GM23338 (cell line): Measurements from ENCODE around the gene PDHA2. TPM values are rescaled to one million over a fixed set of nuclear protein-coding genes. Genes with fewer than 3 reads are reported as not detected.

Experiments
- ATAC-seq: fragments of 200-7000 bp; cut with Tn5 transposase; 3 replicates; pipeline ENCODE4 v1.9.1; 2020
- DNase-seq: peaks from one replicate; pipeline ENCODE4 v3.0.0-alpha.2; 2015; ENCODE audit warnings: low spot score
- H2AFZ ChIP-seq: fragments of 200-600 bp; sonication (generic); 2 replicates; pipeline ENCODE4 v1.8.0; 2016; ENCODE audit warnings: antibody characterized with exemption, mild to moderate bottlenecking, moderate library complexity
- H3F3A ChIP-seq: fragments of 200-600 bp; sonication (generic); replicated peaks from 2 replicates; pipeline ENCODE4 v1.8.0; 2017; ENCODE audit warnings: antibody characterized with exemption, mixed run types, low read depth
- H3K27ac ChIP-seq: fragments of 200-600 bp; sonication (generic); 2 replicates; pipeline ENCODE4 v1.6.1; 2016; ENCODE audit warnings: low read depth
- H3K27me3 ChIP-seq: fragments of 200-600 bp; sonication (generic); 2 replicates; pipeline ENCODE4 v1.8.0; 2016; ENCODE audit warnings: mild to moderate bottlenecking, mixed run types, moderate library complexity; ENCODE audit not compliant: insufficient read depth
- H3K36me3 ChIP-seq: fragments of 200-600 bp; sonication (generic); 2 replicates; pipeline ENCODE4 v1.8.0; 2016; ENCODE audit warnings: mild to moderate bottlenecking; ENCODE audit not compliant: insufficient read depth
- H3K4me1 ChIP-seq: fragments of 200-600 bp; sonication (generic); 2 replicates; pipeline ENCODE4 v1.8.0; 2016; ENCODE audit warnings: mild to moderate bottlenecking, moderate library complexity; ENCODE audit not compliant: insufficient read depth
- H3K4me2 ChIP-seq: fragments of 200-600 bp; sonication (generic); 2 replicates; pipeline ENCODE4 v1.7.1; 2017; ENCODE audit warnings: mixed run types
- H3K4me3 ChIP-seq: fragments of 200-600 bp; sonication (generic); 2 replicates; pipeline ENCODE4 v1.6.1; 2016; ENCODE audit warnings: mixed run types
- H3K79me2 ChIP-seq: fragments of 200-600 bp; sonication (generic); replicated peaks from 2 replicates; pipeline ENCODE4 v1.8.0; 2017; ENCODE audit warnings: mild to moderate bottlenecking; ENCODE audit not compliant: insufficient read depth
- H3K9me2 ChIP-seq: fragments of 200-600 bp; sonication (generic); 2 replicates; pipeline ENCODE4 v1.8.0; 2017; ENCODE audit not compliant: insufficient read depth
- H4K20me1 ChIP-seq: fragments of 200-600 bp; sonication (generic); replicated peaks from 2 replicates; pipeline ENCODE4 v1.8.0; 2017; ENCODE audit warnings: mild to moderate bottlenecking; ENCODE audit not compliant: insufficient read depth
- H3K27ac Mint-ChIP-seq: 2 replicates; pipeline ENCODE4 v1.8.0; 2020; ENCODE audit warnings: inconsistent platforms, mild to moderate bottlenecking, moderate library complexity, mixed read lengths
- H3K27me3 Mint-ChIP-seq: 3 replicates; pipeline ENCODE4 v1.8.0; 2022; ENCODE audit warnings: low read depth, mild to moderate bottlenecking, moderate library complexity, mixed read lengths, inconsistent platforms; ENCODE audit not compliant: insufficient read depth, poor library complexity
- H3K36me3 Mint-ChIP-seq: 3 replicates; pipeline ENCODE4 v1.8.0; 2021; ENCODE audit warnings: low read depth, mild to moderate bottlenecking, inconsistent platforms, moderate library complexity, mixed read lengths
- H3K4me1 Mint-ChIP-seq: 3 replicates; pipeline ENCODE4 v1.8.0; 2020; ENCODE audit warnings: mild to moderate bottlenecking, inconsistent platforms, mixed read lengths
- H3K4me3 Mint-ChIP-seq: 3 replicates; pipeline ENCODE4 v1.8.0; 2021; ENCODE audit warnings: moderate library complexity, mild to moderate bottlenecking, inconsistent platforms, mixed read lengths
- H3K9me3 Mint-ChIP-seq: 3 replicates; pipeline ENCODE4 v1.8.0; 2020; ENCODE audit warnings: moderate library complexity, mild to moderate bottlenecking, inconsistent platforms, mixed read lengths
- EZH2phosphoT487 ChIP-seq: fragments of 200-600 bp; sonication (generic); IDR thresholded peaks from one replicate; pipeline ENCODE4 v1.8.1; 2018; ENCODE audit warnings: antibody characterized with exemption; ENCODE audit not compliant: unreplicated experiment
- JUNB ChIP-seq: IDR thresholded peaks from one replicate; pipeline ENCODE4 v1.6.1; 2016; ENCODE audit warnings: antibody characterized with exemption; ENCODE audit not compliant: unreplicated experiment
- STAT1 ChIP-seq: IDR thresholded peaks from one replicate; pipeline ENCODE4 v1.6.1; 2016; ENCODE audit warnings: antibody characterized with exemption; ENCODE audit not compliant: unreplicated experiment
- ZNF114 ChIP-seq: fragments of 250-450 bp; sonication (Bioruptor Pico); IDR thresholded peaks from 2 replicates; pipeline ENCODE4 v1.5.0; 2020; ENCODE audit warnings: mild to moderate bottlenecking, moderate library complexity
- polyA plus RNA-seq: library from polyadenylated mRNA; unstranded; fragments of >200 nt; fragmentation: Nextera tagmentation; extraction: Ambion mirVana; gene quantifications from 2 replicates; pipeline ENCODE4 v1.2.1, GENCODE V29; 2016
- total RNA-seq: library from RNA; depleted of rRNA; stranded (reverse); fragments of >200 nt; shearing (Covaris generic); gene quantifications from 2 replicates; pipeline ENCODE4 v1.2.3, GENCODE V29; 2014
- TF ChIP-seq, protein P1 (sequence below): fragments of 250-450 bp; sonication (Bioruptor Pico); IDR thresholded peaks from 2 replicates; pipeline ENCODE4 v1.5.0; 2020; ENCODE audit warnings: mild to moderate bottlenecking, moderate library complexity
- TF ChIP-seq, protein P2 (sequence below), 2 experiments: fragments of 200-600 bp in 1 of 2; sonication (generic) in 1 of 2; conservative IDR thresholded peaks; 2 replicates each; pipeline versions ENCODE4 v1.5.1 to v1.6.1; 2016 to 2017; ENCODE audit warnings: antibody characterized with exemption in 2 of 2, low read depth in 2 of 2, mild to moderate bottlenecking in 2 of 2, moderate library complexity in 1 of 2

Gene PDHA2
- total and polyA plus RNA-seq, 2 experiments from 2014 or later = not detected

DNA sequence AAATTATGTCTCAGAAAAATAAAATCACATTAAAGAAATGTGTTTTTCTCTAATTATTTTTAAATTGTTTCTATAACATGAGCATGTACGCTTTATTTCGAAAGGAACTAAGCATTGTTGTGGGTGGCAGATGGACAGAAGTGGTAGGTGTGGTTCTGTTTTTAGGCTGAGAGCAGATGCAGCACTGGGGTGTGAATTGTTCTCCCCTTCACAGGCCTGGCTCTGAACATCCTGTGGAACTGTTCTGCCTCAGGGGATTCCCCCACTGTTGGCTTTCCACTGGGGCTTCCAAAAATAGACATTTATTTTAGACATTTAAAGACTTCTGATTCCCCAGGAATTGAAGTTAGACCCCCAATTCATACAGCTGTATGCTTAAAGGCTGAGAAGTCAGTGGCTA is 41.9 kb upstream of the PDHA2 start:
- H3K27me3 Mint-ChIP-seq = no peaks in the 10 kb centered on the region
- H3K4me1 Mint-ChIP-seq = peaks cover 5% of the 10 kb centered on the region; the same call in 2 of the 3 replicates
- H4K20me1 ChIP-seq = no peaks in the 10 kb centered on the region
- ATAC-seq (no peak), DNase-seq (no peak)
- no peak overlapping the region for H3K4me2 ChIP-seq
- H3K4me1 ChIP-seq = no peaks in the 10 kb centered on the region
- H3K36me3 ChIP-seq = no peaks in the 10 kb centered on the region
- no peaks in the 10 kb centered on the region for H3F3A ChIP-seq
- H3K27ac Mint-ChIP-seq = no peak overlapping the region
- H3K27ac ChIP-seq = no peak overlapping the region
- H3K9me2 ChIP-seq = no peaks in the 10 kb centered on the region; the same call in 1 of the 2 replicates
- H3K9me3 Mint-ChIP-seq = peaks cover 28% of the 10 kb centered on the region
- no peaks in the 10 kb centered on the region for H3K79me2 ChIP-seq
- TF ChIP-seq EZH2phosphoT487 = no peak
- TF ChIP-seq JUNB = no peak
- TF ChIP-seq STAT1 = no peak
- TF ChIP-seq ZNF114 (CRISPR knock-in tag) = no peak
- TF ChIP-seq, protein P1, sequence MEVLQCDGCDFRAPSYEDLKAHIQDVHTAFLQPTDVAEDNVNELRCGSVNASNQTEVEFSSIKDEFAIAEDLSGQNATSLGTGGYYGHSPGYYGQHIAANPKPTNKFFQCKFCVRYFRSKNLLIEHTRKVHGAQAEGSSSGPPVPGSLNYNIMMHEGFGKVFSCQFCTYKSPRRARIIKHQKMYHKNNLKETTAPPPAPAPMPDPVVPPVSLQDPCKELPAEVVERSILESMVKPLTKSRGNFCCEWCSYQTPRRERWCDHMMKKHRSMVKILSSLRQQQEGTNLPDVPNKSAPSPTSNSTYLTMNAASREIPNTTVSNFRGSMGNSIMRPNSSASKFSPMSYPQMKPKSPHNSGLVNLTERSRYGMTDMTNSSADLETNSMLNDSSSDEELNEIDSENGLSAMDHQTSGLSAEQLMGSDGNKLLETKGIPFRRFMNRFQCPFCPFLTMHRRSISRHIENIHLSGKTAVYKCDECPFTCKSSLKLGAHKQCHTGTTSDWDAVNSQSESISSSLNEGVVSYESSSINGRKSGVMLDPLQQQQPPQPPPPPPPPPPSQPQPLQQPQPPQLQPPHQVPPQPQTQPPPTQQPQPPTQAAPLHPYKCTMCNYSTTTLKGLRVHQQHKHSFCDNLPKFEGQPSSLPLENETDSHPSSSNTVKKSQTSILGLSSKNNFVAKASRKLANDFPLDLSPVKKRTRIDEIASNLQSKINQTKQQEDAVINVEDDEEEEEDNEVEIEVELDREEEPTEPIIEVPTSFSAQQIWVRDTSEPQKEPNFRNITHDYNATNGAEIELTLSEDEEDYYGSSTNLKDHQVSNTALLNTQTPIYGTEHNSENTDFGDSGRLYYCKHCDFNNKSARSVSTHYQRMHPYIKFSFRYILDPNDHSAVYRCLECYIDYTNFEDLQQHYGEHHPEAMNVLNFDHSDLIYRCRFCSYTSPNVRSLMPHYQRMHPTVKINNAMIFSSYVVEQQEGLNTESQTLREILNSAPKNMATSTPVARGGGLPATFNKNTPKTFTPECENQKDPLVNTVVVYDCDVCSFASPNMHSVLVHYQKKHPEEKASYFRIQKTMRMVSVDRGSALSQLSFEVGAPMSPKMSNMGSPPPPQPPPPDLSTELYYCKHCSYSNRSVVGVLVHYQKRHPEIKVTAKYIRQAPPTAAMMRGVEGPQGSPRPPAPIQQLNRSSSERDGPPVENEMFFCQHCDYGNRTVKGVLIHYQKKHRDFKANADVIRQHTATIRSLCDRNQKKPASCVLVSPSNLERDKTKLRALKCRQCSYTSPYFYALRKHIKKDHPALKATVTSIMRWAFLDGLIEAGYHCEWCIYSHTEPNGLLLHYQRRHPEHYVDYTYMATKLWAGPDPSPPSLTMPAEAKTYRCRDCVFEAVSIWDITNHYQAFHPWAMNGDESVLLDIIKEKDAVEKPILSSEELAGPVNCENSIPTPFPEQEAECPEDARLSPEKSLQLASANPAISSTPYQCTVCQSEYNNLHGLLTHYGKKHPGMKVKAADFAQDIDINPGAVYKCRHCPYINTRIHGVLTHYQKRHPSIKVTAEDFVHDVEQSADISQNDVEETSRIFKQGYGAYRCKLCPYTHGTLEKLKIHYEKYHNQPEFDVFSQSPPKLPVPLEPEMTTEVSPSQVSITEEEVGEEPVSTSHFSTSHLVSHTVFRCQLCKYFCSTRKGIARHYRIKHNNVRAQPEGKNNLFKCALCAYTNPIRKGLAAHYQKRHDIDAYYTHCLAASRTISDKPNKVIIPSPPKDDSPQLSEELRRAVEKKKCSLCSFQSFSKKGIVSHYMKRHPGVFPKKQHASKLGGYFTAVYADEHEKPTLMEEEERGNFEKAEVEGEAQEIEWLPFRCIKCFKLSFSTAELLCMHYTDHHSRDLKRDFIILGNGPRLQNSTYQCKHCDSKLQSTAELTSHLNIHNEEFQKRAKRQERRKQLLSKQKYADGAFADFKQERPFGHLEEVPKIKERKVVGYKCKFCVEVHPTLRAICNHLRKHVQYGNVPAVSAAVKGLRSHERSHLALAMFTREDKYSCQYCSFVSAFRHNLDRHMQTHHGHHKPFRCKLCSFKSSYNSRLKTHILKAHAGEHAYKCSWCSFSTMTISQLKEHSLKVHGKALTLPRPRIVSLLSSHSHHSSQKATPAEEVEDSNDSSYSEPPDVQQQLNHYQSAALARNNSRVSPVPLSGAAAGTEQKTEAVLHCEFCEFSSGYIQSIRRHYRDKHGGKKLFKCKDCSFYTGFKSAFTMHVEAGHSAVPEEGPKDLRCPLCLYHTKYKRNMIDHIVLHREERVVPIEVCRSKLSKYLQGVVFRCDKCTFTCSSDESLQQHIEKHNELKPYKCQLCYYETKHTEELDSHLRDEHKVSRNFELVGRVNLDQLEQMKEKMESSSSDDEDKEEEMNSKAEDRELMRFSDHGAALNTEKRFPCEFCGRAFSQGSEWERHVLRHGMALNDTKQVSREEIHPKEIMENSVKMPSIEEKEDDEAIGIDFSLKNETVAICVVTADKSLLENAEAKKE (CRISPR knock-in tag) = no peak
- TF ChIP-seq, protein P2, sequence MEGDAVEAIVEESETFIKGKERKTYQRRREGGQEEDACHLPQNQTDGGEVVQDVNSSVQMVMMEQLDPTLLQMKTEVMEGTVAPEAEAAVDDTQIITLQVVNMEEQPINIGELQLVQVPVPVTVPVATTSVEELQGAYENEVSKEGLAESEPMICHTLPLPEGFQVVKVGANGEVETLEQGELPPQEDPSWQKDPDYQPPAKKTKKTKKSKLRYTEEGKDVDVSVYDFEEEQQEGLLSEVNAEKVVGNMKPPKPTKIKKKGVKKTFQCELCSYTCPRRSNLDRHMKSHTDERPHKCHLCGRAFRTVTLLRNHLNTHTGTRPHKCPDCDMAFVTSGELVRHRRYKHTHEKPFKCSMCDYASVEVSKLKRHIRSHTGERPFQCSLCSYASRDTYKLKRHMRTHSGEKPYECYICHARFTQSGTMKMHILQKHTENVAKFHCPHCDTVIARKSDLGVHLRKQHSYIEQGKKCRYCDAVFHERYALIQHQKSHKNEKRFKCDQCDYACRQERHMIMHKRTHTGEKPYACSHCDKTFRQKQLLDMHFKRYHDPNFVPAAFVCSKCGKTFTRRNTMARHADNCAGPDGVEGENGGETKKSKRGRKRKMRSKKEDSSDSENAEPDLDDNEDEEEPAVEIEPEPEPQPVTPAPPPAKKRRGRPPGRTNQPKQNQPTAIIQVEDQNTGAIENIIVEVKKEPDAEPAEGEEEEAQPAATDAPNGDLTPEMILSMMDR (conservative IDR thresholded peaks at IDR 0.05; ENCODE audit: low read depth in 2 of 2) = no peak
- peaks cover 23% of the 10 kb centered on the region; the same call in 2 of the 3 replicates for H3K36me3 Mint-ChIP-seq
- H3K4me3 ChIP-seq = no peak overlapping the region
- no peak overlapping the region for H2AFZ ChIP-seq
- H3K4me3 Mint-ChIP-seq = no peak overlapping the region
- H3K27me3 ChIP-seq = no peaks in the 10 kb centered on the region
